GM18870 (cell line): ENCODE measurements around the gene WSB1.
"Not testable (repeated sequence)": the region's sequence is repeated elsewhere in the genome, so short reads cannot be mapped to it uniquely, and the experiment has no call there.

Source experiments
- ATAC-seq: cut with Tn5 transposase; IDR thresholded peaks from one replicate; pipeline ENCODE4 v1.9.1; 2021; ENCODE audit warnings: moderate library complexity; ENCODE audit not compliant: unreplicated experiment

Gene WSB1

GRCh38 chr17:27315322-27315721 is 21.4 kb downstream of the WSB1 start:
- ATAC-seq, result no peak

DNA sequence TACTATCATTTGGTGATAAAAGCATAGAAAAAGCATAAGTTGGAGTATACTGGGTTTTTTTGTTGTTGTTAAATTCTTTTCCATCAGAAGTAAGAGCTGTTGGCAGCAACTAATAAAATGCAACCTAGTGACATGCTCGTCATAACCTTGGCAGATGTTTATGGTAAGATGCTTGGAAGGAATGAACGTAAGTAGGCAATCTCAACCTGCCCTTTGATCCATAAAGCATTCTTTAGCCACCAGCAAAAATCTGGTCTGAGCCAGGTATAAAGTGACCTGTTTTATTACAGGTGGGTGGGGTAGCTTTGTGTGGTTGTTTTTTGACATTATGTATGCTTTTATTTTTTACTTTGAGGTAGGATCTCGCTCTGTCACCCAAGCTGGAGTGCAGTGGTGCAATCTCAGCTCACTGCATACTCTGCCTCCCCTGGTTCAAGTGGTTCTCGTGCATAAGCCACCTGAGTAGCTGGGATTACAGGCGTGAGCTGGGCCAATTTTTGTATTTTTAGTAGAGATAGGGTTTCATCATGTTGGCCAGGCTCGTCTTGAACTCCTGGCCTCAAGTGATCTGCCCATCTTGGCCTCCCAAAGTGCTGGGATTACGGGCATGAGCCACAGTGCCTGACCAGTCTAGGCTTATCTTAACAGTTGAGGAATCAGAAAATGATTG is 22.0 kb downstream of the WSB1 start:
- ATAC-seq, result no peak

GRCh38 chr17:27318228-27318627 is 24.3 kb downstream of the WSB1 start:
- no peak for ATAC-seq

DNA sequence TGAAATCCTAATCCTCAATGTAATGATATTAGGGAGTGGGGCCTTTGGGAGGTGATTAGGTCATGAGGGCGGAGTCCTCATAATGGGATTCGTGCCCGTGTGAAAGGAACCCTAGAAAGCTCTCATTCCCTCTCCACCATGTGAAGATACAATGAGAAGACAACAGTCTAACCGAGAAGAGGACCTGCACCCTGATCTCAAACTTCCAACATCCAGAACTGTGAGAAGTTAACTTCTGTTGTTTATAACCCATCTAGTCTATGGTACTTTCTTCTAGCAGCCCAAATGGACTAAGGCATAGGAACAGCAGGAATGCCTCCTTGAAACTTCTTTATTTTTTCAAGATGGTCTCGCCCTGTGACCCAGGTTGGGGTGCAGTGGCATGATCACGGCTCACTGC is 24.7 kb downstream of the WSB1 start:
- no peak for ATAC-seq

GRCh38 chr17:27319541-27320221 is 25.8 kb downstream of the WSB1 start:
- no peak for ATAC-seq

- ATAC-seq, result no peak
Observed at GRCh38 chr17:27320222-27320560, 26.3 kb downstream of the WSB1 start.

- no peak for ATAC-seq
Observed at GRCh38 chr17:27321372-27321771, 27.5 kb downstream of the WSB1 start.

GRCh38 chr17:27322026-27322425 is 28.1 kb downstream of the WSB1 start:
- no peak for ATAC-seq

DNA sequence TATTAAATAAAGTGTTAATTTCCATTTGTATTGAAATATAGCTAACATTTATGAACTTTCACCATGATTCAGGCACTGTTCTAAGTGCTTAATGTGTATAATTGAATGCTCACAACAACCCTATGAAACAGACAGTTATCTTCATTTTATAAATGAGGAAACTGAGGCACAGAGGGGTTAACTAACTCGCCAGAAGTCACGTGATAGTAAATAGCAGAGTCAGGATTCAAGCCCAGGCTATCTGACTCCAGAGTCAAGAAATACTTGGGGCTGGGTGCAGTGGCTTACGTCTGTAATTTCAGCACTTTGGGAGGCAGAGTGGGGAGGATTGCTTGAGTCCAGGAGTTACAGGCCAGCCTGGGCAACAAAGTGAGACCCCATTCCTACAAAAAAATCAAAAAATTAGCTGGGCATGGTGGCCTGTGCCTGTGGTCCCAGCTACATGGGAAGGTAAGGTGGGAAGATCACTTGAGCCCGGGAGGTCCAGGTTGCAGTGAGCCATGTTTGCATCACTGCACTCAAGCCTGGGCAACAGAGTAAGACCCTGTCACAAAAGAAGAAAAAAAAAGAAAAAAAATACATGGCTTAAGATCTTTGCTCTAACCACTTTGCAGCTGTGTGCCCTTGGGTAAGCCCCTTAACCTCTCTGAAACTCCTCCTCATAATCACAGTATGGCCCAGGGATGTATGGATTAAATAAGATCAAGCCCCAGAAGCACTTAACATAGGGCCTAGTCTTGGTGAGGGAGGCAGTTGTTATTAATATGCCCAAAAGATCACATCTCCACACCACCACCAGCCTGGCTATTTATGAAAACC is 29.0 kb downstream of the WSB1 start:
- ATAC-seq, result no peak

- ATAC-seq, result no peak
Observed at GRCh38 chr17:27323538-27324215, 29.8 kb downstream of the WSB1 start.

DNA sequence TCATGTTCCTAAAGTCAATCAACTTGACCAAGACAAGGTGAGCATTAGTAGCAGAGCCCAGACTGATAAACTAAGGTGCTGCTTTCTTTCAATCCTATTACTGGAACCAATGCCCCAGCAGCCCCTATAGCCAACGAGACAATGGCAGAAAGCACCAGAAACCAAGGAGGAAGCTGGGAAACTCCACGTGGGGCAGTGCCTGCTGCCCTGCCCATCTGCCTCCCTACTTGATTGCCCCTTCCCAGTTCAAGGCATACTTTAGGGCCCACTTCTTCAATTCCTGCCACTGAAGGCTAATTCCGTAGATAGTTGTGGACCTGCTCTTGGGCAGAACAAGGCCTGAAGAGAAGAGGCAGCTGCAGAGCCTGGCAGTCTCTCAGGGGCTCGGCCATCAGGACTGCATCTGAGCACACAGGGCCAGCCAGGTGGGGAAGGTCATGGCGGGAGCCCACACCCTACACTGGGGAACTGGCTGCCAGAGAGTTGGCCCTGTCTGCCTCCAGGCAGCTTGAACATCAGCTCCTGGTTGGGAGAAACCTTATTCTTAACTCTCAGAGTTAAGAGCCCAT is 30.9 kb downstream of the WSB1 start:
- ATAC-seq, result no peak

DNA sequence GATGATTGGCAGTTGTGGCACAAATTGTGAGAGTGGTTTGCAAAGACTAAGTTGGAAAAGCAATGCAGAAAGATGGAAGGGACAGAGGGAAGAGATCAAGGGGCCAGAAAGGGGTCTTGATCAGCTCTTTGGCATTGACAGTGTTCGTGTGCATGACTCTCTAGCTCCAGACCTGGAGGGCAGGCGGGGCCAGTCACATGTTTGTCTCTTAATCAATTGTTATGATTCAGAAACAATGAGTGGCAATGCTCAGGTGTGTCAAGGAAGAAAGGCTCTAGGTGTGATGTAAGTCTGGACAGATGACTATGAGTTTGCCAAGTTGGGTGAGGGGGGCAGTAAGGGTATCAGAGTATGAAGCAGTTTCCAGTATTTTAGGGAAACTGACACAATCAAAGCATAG is 32.1 kb downstream of the WSB1 start:
- ATAC-seq, result no peak

- no peak for ATAC-seq
Observed at GRCh38 chr17:27326585-27326984, 32.7 kb downstream of the WSB1 start.

- no peak for ATAC-seq
Observed at GRCh38 chr17:27327397-27327796, 33.5 kb downstream of the WSB1 start.

GRCh38 chr17:27327871-27328270 is 34.0 kb downstream of the WSB1 start:
- no peak for ATAC-seq

DNA sequence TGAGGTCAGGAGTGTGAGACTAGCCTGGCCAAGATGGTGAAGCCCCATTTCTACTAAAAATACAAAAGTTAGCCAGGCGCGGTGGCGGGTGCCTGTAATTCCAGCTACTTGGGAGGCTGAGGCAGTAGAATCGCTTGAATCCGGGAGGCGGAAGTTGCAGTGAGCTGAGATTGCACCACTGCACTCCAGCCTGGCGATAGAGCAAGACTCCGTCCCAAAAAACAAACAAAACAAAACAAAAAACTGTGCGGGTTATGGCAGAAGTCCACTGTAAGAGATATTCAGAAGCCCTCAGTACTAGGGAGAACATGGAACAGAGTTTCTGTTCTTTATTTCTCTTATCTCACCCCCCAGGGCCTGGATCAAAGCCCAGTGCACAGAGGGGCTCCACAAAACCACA is 34.8 kb downstream of the WSB1 start:
- ATAC-seq, result not testable (repeated sequence)

DNA sequence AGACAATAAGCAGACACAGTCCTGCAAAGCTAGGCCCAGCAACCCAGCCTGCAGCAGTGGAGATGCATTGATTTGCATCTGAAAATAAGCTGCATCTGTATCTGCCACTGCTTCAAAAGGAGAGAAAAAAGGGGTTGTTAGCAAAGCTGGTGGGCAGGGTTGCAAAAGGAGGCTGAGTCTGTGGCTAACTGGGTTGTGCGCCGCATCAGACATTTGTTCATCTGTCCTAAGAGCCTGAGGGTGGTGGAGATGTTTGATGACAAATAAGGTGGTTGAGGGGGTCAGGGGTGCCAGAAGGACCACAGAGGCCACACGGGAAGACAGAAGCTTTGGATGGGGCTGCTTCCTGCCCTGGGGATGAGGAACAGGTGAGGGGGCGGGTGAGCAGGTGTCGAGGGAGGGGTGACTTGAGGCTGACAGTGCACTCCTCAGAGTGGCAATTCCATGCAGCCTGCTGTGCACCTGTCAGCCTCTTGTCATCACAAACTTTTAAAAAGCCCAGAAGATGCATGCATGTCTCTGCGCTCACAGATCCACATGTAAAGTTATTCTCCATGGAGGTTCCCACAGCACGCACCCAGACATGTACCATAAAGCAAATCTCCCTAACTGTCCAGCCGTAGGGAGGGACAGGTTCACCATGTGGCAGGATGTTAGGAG is 35.4 kb downstream of the WSB1 start:
- no peak for ATAC-seq

GRCh38 chr17:27332047-27332393 is 38.1 kb downstream of the WSB1 start:
- no peak for ATAC-seq

DNA sequence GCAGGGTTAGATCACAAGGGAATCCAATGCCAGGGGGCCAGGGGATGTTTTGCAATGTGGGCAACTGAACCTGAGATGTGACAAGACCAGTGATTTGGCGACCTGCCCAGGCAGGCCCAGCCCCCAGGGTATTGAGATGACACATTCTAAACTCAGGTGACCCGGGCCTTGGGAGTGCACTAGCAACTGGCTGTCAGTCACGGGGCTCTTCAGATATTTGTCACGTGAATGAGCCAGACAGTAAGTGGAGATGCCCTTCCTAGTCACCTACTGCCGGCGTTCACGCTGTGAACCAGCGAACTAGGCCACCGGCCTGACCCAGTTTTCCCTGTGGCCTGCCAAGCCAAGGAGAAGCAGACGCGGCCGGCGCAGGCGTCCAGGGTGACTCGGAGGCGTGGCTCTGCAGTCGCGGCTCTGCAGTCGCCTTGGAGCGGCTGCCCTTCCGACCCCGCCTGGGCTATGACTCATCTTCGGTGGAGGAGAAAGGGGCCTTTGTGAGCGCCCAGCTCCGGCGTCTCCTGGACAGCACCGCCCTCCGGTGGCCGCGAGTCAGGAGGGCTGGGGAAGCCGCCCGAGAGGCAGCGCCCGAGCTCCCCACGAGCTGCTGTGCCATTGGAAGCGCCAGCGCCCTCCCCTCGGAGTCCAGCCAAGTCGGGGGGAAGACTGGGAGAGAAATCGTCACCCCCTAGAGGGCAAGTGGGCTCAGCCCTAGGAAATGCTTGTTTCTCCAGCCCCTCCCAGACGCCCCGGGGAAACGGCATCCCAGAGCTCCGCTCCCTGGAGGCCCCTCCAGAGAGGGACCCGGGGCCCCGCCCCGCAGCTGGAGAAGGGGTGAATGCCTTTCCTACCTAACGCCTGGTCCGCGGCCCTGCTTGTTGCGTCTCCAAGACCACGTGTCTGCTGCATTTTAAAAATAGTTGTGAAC is 38.8 kb downstream of the WSB1 start:
- ATAC-seq, result peak; percentile 86
